B cell (primary cell): ENCODE measurements around the gene NCAN. TPM values are rescaled to one million over a fixed set of nuclear protein-coding genes. Genes with fewer than 3 reads are reported as not detected.

Source experiments
- ATAC-seq: fragments of 200-7000 bp; cut with Tn5 transposase; one replicate; pipeline ENCODE4 v1.10.0; 2021; ENCODE audit warnings: low read depth, mild to moderate bottlenecking, moderate number of reproducible peaks, moderate library complexity
- CTCF ChIA-PET: fragments of 350-600 bp; sonication (Branson Sonifier 250); formaldehyde crosslinking; loops from one replicate; lab custom pipeline; 2021; ENCODE audit warnings: antibody characterized with exemption, inconsistent platforms; lab: Charles Lee
- POLR2A ChIA-PET: fragments of 350-600 bp; sonication (Branson Sonifier 250); formaldehyde crosslinking; loops from one replicate; lab custom pipeline; 2021; ENCODE audit warnings: antibody characterized with exemption; lab: Charles Lee
- DNase-seq: peaks from one replicate; pipeline ENCODE4 v3.0.0; 2013
- H2AFZ ChIP-seq: 2 replicates; pipeline ENCODE4 v1.6.1; 2012; ENCODE audit warnings: mild to moderate bottlenecking, low read depth, low read length; ENCODE audit not compliant: insufficient read depth, poor library complexity, severe bottlenecking
- H3K27ac ChIP-seq, 2 donors: 1 replicate in 1 of 2; 2 replicates in 1 of 2; pipeline ENCODE4 v1.5.1; 2012 to 2013; ENCODE audit warnings: low read length in 2 of 2, mild to moderate bottlenecking in 2 of 2, moderate library complexity in 1 of 2
- H3K27me3 ChIP-seq, 4 experiments: fragments of 200-600 bp in 1 of 4; sonication (generic) in 1 of 4; replicated peaks in 1 of 4; 1 replicate in 2 of 4; 2 replicates in 2 of 4; pipeline versions ENCODE4 v1.6.1 to v1.7.0; 2013 to 2016; ENCODE audit warnings: low read length in 3 of 4, mild to moderate bottlenecking in 2 of 4, mixed read lengths in 1 of 4, moderate library complexity in 1 of 4; ENCODE audit not compliant: insufficient read depth in 4 of 4, control insufficient read depth in 3 of 4; ENCODE audit errors: control extremely low read depth in 1 of 4
- H3K36me3 ChIP-seq, 2 experiments: replicated peaks in 1 of 2; 1 replicate in 1 of 2; 2 replicates in 1 of 2; pipeline versions ENCODE4 v1.6.1 to v1.7.1; 2013; ENCODE audit warnings: low read length in 1 of 2; ENCODE audit not compliant: insufficient read depth in 2 of 2, control insufficient read depth in 1 of 2; ENCODE audit errors: control extremely low read depth in 1 of 2, extremely low read depth in 1 of 2
- H3K4me1 ChIP-seq, 2 donors: fragments of 200-600 bp in 1 of 2; sonication (generic) in 1 of 2; 1 replicate in 1 of 2; 2 replicates in 1 of 2; pipeline versions ENCODE4 v1.5.1 to v1.6.1; 2013 to 2017; ENCODE audit warnings: low read length in 2 of 2; ENCODE audit not compliant: control insufficient read depth in 2 of 2, insufficient read depth in 2 of 2
- H3K4me2 ChIP-seq: replicated peaks from 2 replicates; pipeline ENCODE3; 2012; ENCODE audit warnings: mild to moderate bottlenecking, low read depth, low read length; ENCODE audit not compliant: poor library complexity, severe bottlenecking
- H3K4me3 ChIP-seq, 5 experiments: fragments of 200-600 bp in 1 of 5; sonication (generic) in 1 of 5; 1 replicate in 3 of 5; 2 replicates in 2 of 5; pipeline versions ENCODE4 v1.5.1 to v1.7.0; 2011 to 2016; ENCODE audit warnings: low read length in 4 of 5, mild to moderate bottlenecking in 4 of 5, low read depth in 2 of 5, control low read depth in 1 of 5, moderate library complexity in 1 of 5; ENCODE audit not compliant: insufficient read depth in 1 of 5; ENCODE audit errors: control extremely low read depth in 1 of 5, extremely low read depth in 1 of 5
- H3K79me2 ChIP-seq: fragments of 200-600 bp; sonication (generic); one replicate; pipeline ENCODE4 v1.6.0; 2016; ENCODE audit warnings: low read length; ENCODE audit not compliant: control insufficient read depth, insufficient read depth
- H3K9ac ChIP-seq: fragments of 200-600 bp; sonication (generic); 2 replicates; pipeline ENCODE4 v1.6.1; 2017; ENCODE audit warnings: mild to moderate bottlenecking, low read length, moderate library complexity
- H3K9me3 ChIP-seq, 3 donors: one replicate each; pipeline versions ENCODE4 v1.6.1 to v1.7.1; 2013; ENCODE audit warnings: low read length in 2 of 3; ENCODE audit not compliant: control insufficient read depth in 2 of 3, insufficient read depth in 1 of 3; ENCODE audit errors: control extremely low read depth in 1 of 3
- H4K20me1 ChIP-seq: 2 replicates; pipeline ENCODE4 v1.6.0; 2012; ENCODE audit warnings: mild to moderate bottlenecking, low read length; ENCODE audit not compliant: insufficient read depth, control insufficient read depth, poor library complexity, severe bottlenecking
- H3K27ac Mint-ChIP-seq: one replicate; pipeline ENCODE4 v1.8.0; 2021; ENCODE audit warnings: mixed read lengths
- H3K27me3 Mint-ChIP-seq: one replicate; pipeline ENCODE4 v1.8.0; 2021; ENCODE audit warnings: mixed read lengths
- H3K4me1 Mint-ChIP-seq: one replicate; pipeline ENCODE4 v1.8.0; 2021; ENCODE audit warnings: mixed read lengths
- H3K4me3 Mint-ChIP-seq: one replicate; pipeline ENCODE4 v1.8.0; 2021; ENCODE audit warnings: mixed read lengths
- H3K9me3 Mint-ChIP-seq: one replicate; pipeline ENCODE4 v1.8.0; 2022; ENCODE audit warnings: mixed read lengths; ENCODE audit not compliant: insufficient read depth
- CTCF ChIP-seq: fragments of 200-600 bp; IDR thresholded peaks from one replicate; pipeline ENCODE4 v1.8.0; 2022; ENCODE audit warnings: antibody characterized with exemption, mild to moderate bottlenecking
- EZH2 ChIP-seq: IDR thresholded peaks from 2 replicates; pipeline ENCODE4 v1.6.1; 2012; ENCODE audit warnings: borderline replicate concordance, low read depth, mild to moderate bottlenecking, moderate library complexity, low read length; ENCODE audit not compliant: insufficient read depth, poor library complexity, severe bottlenecking
- WGBS: methylation state at CpG from one replicate; pipeline ENCODE4 v1.1.5; 2013; ENCODE audit warnings: missing lambda C conversion rate; ENCODE audit not compliant: insufficient coverage; 5-methylcytosine and 5-hydroxymethylcytosine counted together
- intact Hi-C: fragments of 100-400 bp; cut with micrococcal nuclease; formaldehyde crosslinking; loops from one replicate; pipeline ENCODE4 v1.10.0; 2022
- polyA plus RNA-seq: library from polyadenylated mRNA; depleted of rRNA; stranded (reverse); fragments of >200 nt; gene quantifications from 2 replicates; pipeline ENCODE4 v1.2.3, GENCODE V29; 2012
- total RNA-seq, 2 donors: library from RNA; stranded (reverse); fragments of 120-200 nt in 1 of 2; gene quantifications; 1 replicate in 1 of 2; 2 replicates in 1 of 2; pipeline versions ENCODE4 v1.2.3 to v1.2.4, GENCODE V29; 2013 to 2022

The NCAN gene
- total and polyA plus RNA-seq, 2 donors (not counting 1 experiment from before 2014, with no cell fraction given): 0.03 TPM; not detected in 1

GRCh38 chr19:19232261-19232721 is 20.5 kb downstream of the NCAN start:
- 72% methylated on average over 19 of the region's 19 CpGs for WGBS
- H3K4me3 Mint-ChIP-seq: no peak overlapping the region
- no peak overlapping the region for H3K4me3 ChIP-seq
- no peaks in the 10 kb centered on the region for H3K36me3 ChIP-seq
- H2AFZ ChIP-seq: no peak overlapping the region
- no peak overlapping the region for H3K27ac Mint-ChIP-seq
- ATAC-seq (no peak), DNase-seq (no peak)
- peaks cover 8% of the 10 kb centered on the region for H3K9me3 Mint-ChIP-seq
- CTCF ChIA-PET: no interaction called here
- H3K4me2 ChIP-seq: no peak overlapping the region
- peaks cover 0 to 5% (median 1%) of the 10 kb centered on the region in 4 experiments for H3K27me3 ChIP-seq
- no peaks in the 10 kb centered on the region for H4K20me1 ChIP-seq
- POLR2A ChIA-PET: interaction anchor here (1.0 kb wide), 1 partner anchor 29 kb away, joined by 8 read pairs; the partner anchor contains the start of gene NR2C2AP
- intact Hi-C loops: no loop called here
- H3K27me3 Mint-ChIP-seq: peaks cover 18% of the 10 kb centered on the region
- no peak overlapping the region for H3K27ac ChIP-seq
- H3K4me1 ChIP-seq: no peaks in the 10 kb centered on the region
- no peak for TF ChIP-seq EZH2
- no peak for TF ChIP-seq CTCF
- H3K9me3 ChIP-seq: peaks cover 4 to 40% (median 25%) of the 10 kb centered on the region in 3 donors
- H3K4me1 Mint-ChIP-seq: no peaks in the 10 kb centered on the region
- H3K9ac ChIP-seq: no peak overlapping the region
- no peaks in the 10 kb centered on the region for H3K79me2 ChIP-seq

GRCh38 chr19:19234220-19234816 is 22.6 kb downstream of the NCAN start:
- Histone ChIP-seq H3K9me3 (peaks cover 4 to 46% (median 25%) of the 10 kb centered on the region in 3 donors), H2AFZ (no peak overlapping the region), H3K36me3 (no peaks in the 10 kb centered on the region), H3K27me3 (peaks cover 0 to 3% (median under 1%) of the 10 kb centered on the region in 4 experiments), H3K27ac (no peak overlapping the region), H3K4me2 (no peak overlapping the region), H4K20me1 (no peaks in the 10 kb centered on the region), H3K4me3 (no peak overlapping the region), H3K79me2 (no peaks in the 10 kb centered on the region), H3K9ac (no peak overlapping the region), H3K4me1 (no peaks in the 10 kb centered on the region)
- Mint-ChIP-seq H3K27me3 (peaks cover 17% of the 10 kb centered on the region), H3K9me3 (peaks cover 8% of the 10 kb centered on the region), H3K4me3 (no peak overlapping the region), H3K27ac (no peak overlapping the region), H3K4me1 (no peaks in the 10 kb centered on the region)
- intact Hi-C loops: no loop called here
- ChIA-PET CTCF (interaction anchor here (1.2 kb wide), 1 partner anchor 60 kb away, joined by 3 read pairs; no protein-coding TSS in a partner anchor), POLR2A (no interaction called here)
- no CpG with 5 or more reads among the region's 2 CpGs for WGBS
- no peak for TF ChIP-seq EZH2
- TF ChIP-seq CTCF: no peak
- ATAC-seq: no peak
- no peak for DNase-seq
